Esophagus muscularis mucosa (tissue), 4 donors: ENCODE data around the gene PDE1A. TPM values are rescaled to one million over a fixed set of nuclear protein-coding genes. Genes with fewer than 3 reads are reported as not detected.

Source experiments
- DNase-seq: peaks from one replicate; pipeline ENCODE4 v3.0.0-alpha.2; 2017; ENCODE audit errors: extremely low spot score
- H3K27ac ChIP-seq, 4 donors: fragments of 200-600 bp; sonication (generic); replicated peaks in 1 of 4; 1 replicate in 3 of 4; 2 replicates in 1 of 4; pipeline ENCODE4 v1.5.1; 2016 to 2019; ENCODE audit warnings: mild to moderate bottlenecking in 1 of 4
- H3K27me3 ChIP-seq, 4 donors: fragments of 200-600 bp; sonication (generic); one replicate each; pipeline versions ENCODE4 v1.5.1 to v1.6.0; 2016 to 2019
- H3K36me3 ChIP-seq, 4 donors: fragments of 200-600 bp; sonication (generic); one replicate each; pipeline ENCODE4 v1.5.1; 2016 to 2019
- H3K4me1 ChIP-seq, 4 donors: fragments of 200-600 bp; sonication (generic); one replicate each; pipeline ENCODE4 v1.5.1; 2016 to 2019
- H3K4me3 ChIP-seq, 4 donors: fragments of 200-600 bp; sonication (generic); 1 replicate in 2 of 4; 2 replicates in 2 of 4; pipeline ENCODE4 v1.5.1; 2016 to 2019; ENCODE audit warnings: mild to moderate bottlenecking in 4 of 4, moderate library complexity in 1 of 4
- H3K9me3 ChIP-seq, 4 donors: fragments of 200-600 bp; sonication (generic); 1 replicate in 3 of 4; 2 replicates in 1 of 4; pipeline ENCODE4 v1.5.1; 2016 to 2019
- EP300 ChIP-seq: sonication (generic); formaldehyde crosslinking; IDR thresholded peaks from one replicate; pipeline ENCODE4 v1.6.1; 2017; ENCODE audit warnings: antibody characterized with exemption
- POLR2A ChIP-seq: fragments of 450-650 bp; IDR thresholded peaks from one replicate; pipeline ENCODE4 v1.6.1; 2017; ENCODE audit warnings: antibody characterized with exemption, moderate library complexity, mild to moderate bottlenecking, low read depth
- POLR2AphosphoS5 ChIP-seq, 2 donors: sonication (generic); formaldehyde crosslinking; IDR thresholded peaks; one replicate each; pipeline ENCODE4 v1.6.1; 2017; ENCODE audit warnings: antibody characterized with exemption in 2 of 2
- WGBS: methylation state at CpG from one replicate; pipeline ENCODE4 v1.1.5; 2018; 5-methylcytosine and 5-hydroxymethylcytosine counted together
- intact Hi-C: fragments of 100-400 bp; cut with DNase I; formaldehyde crosslinking; loops from one replicate; pipeline ENCODE4 v1.15.1; 2023
- total RNA-seq, 4 donors: library from RNA; depleted of rRNA; stranded (reverse); fragments of >200 nt; gene quantifications; one replicate each; pipeline versions ENCODE4 v1.1.0 to v1.2.1, GENCODE V29; 2016
- TF ChIP-seq, protein P1 (sequence below), 3 experiments: fragments of 200-600 bp in 2 of 3; fragments of 450-650 bp in 1 of 3; sonication (generic) in 2 of 3; IDR thresholded peaks; one replicate each; pipeline ENCODE4 v1.5.1; 2017 to 2019; ENCODE audit warnings: antibody characterized with exemption in 3 of 3, mild to moderate bottlenecking in 2 of 3, moderate library complexity in 1 of 3

The PDE1A gene
- total RNA-seq, 4 donors from 2014 or later: 10.2 to 13.6 (median 10.9) TPM

DNA sequence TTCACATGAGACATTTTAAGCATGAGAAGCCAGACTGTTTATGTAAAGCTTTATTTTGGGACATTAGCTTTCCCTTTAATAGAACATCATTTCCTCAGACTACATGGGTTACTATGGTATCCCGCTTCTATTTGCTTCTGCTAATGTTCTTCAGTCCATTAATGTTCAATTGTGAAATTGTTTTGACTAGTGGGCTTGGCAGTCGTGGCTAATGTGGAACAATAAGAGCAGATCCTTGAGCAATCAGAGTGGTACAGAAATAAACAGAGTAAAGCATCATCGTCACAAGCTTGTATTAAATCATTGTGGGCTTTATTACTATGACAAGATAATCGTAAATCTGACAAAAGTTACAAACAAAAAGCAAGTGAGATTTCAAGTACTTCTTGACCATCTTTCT, 60.2 kb downstream of the PDE1A start:
- DNase-seq: no peak
- intact Hi-C loops: no loop called here
- TF ChIP-seq EP300: no peak
- peak; percentile 26 to 70 for TF ChIP-seq POLR2AphosphoS5 (IDR thresholded peaks at IDR 0.05)
- no peak overlapping the region for H3K4me3 ChIP-seq
- no peaks in the 10 kb centered on the region for H3K9me3 ChIP-seq
- 32% methylated on average over 4 of the region's 4 CpGs for WGBS
- H3K27me3 ChIP-seq: no peaks in the 10 kb centered on the region
- H3K4me1 ChIP-seq: peaks cover 0 to 5% (median 2%) of the 10 kb centered on the region in 4 donors
- no peaks in the 10 kb centered on the region for H3K36me3 ChIP-seq
- H3K27ac ChIP-seq: peak overlapping the region in 2 of 4 donors; percentile 40 to 44

DNA sequence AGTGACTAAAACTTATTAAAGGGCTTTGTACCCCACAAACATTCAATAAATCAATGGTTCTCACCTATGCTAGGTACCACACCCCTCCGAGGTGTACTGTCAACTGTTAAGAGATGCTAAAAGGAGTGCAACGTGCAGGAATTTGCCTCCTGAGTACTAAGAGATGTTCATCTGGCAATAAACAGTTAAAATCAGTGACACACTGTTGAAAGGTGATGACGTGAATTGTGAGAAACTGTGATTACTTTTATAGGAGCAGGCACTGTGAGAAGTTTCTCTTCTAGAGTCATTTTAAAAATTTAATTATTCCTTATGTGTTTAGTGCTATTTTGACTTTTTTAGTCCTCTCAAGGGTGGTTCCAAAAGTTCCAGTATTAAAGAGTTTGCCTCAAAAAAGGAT, 61.0 kb downstream of the PDE1A start:
- H3K4me1 ChIP-seq: peaks cover 0 to 5% (median 2%) of the 10 kb centered on the region in 4 donors
- no peaks in the 10 kb centered on the region for H3K36me3 ChIP-seq
- TF ChIP-seq, protein P1, sequence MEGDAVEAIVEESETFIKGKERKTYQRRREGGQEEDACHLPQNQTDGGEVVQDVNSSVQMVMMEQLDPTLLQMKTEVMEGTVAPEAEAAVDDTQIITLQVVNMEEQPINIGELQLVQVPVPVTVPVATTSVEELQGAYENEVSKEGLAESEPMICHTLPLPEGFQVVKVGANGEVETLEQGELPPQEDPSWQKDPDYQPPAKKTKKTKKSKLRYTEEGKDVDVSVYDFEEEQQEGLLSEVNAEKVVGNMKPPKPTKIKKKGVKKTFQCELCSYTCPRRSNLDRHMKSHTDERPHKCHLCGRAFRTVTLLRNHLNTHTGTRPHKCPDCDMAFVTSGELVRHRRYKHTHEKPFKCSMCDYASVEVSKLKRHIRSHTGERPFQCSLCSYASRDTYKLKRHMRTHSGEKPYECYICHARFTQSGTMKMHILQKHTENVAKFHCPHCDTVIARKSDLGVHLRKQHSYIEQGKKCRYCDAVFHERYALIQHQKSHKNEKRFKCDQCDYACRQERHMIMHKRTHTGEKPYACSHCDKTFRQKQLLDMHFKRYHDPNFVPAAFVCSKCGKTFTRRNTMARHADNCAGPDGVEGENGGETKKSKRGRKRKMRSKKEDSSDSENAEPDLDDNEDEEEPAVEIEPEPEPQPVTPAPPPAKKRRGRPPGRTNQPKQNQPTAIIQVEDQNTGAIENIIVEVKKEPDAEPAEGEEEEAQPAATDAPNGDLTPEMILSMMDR (IDR thresholded peaks at IDR 0.05): no peak
- TF ChIP-seq POLR2AphosphoS5 (IDR thresholded peaks at IDR 0.05) (no peak), POLR2A (no peak), EP300 (no peak)
- peak overlapping the region; percentile 4 to 26 (median 20) for H3K27ac ChIP-seq
- H3K9me3 ChIP-seq: no peaks in the 10 kb centered on the region
- 91% methylated on average over 3 of the region's 3 CpGs for WGBS
- H3K4me3 ChIP-seq: no peak overlapping the region
- no peaks in the 10 kb centered on the region for H3K27me3 ChIP-seq
- intact Hi-C loops: no loop called here
- DNase-seq: no peak

DNA sequence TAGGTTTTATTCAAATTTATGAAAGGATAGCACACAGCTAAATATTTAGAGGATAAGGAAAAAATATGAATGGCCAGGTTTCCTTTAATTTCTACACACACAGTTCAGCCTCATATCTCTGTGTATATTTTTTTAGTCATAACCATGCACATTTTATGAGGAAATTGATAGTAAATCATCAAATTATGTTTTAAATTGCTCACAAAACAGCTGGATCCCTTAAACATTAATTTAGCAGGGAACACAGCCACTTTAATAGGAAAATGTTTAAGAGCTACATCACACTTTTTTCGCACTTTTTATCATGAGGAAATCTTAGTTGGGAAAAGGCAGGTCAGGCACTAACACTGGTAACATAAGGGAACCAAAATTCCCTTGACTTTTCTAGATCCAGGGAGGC, 65.4 kb downstream of the PDE1A start:
- H3K27ac ChIP-seq: peak overlapping the region in 2 of 4 donors; percentile 23 to 37
- intact Hi-C loops: no loop called here
- peaks cover 0 to 25% (median 16%) of the 10 kb centered on the region in 4 donors for H3K4me1 ChIP-seq
- no peaks in the 10 kb centered on the region for H3K27me3 ChIP-seq
- no peaks in the 10 kb centered on the region for H3K36me3 ChIP-seq
- no peak overlapping the region for H3K4me3 ChIP-seq
- TF ChIP-seq, protein P1 (IDR thresholded peaks at IDR 0.05): no peak
- TF ChIP-seq EP300 (no peak), POLR2AphosphoS5 (IDR thresholded peaks at IDR 0.05) (no peak), POLR2A (no peak)
- no peak for DNase-seq
- 75% methylated on average over 1 of the region's 1 CpG for WGBS
- no peaks in the 10 kb centered on the region for H3K9me3 ChIP-seq

DNA sequence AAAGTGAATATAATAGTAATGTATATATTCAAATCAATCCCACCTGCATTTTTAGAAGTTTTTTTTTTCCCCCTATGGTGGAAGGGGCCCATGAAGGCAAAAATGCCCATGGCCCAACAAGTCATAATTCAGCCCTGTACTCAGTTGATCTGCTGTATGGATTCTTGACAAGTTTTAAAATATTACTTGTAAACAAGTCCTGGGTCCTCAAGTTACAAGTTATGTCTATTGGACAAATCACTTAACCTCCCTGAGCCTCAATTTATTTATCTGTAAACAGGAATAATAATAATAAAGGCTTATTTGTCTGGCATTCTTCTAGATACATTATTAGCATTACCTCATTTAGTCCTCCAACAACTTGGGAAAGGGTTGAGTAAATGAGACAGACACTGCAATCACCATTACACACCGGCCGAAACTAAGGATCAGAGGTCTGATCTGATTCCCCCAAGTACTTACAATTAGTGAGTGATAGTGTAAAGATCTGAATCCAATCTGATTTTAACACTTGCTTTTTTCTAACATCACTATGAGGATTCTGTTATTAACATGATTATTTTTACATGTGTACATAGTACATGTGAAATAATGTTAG, 66.1 kb downstream of the PDE1A start:
- DNase-seq: no peak
- Histone ChIP-seq H3K36me3 (no peaks in the 10 kb centered on the region), H3K9me3 (no peaks in the 10 kb centered on the region), H3K27ac (peak overlapping the region in 3 of 4 donors; percentile 23 to 67 (median 50)), H3K27me3 (no peaks in the 10 kb centered on the region), H3K4me1 (peaks cover 0 to 21% (median 14%) of the 10 kb centered on the region in 4 donors), H3K4me3 (no peak overlapping the region)
- intact Hi-C loops: no loop called here
- TF ChIP-seq, protein P1 (IDR thresholded peaks at IDR 0.05): no peak
- no peak for TF ChIP-seq EP300
- TF ChIP-seq POLR2A: no peak
- WGBS: 98% methylated on average over 2 of the region's 2 CpGs

DNA sequence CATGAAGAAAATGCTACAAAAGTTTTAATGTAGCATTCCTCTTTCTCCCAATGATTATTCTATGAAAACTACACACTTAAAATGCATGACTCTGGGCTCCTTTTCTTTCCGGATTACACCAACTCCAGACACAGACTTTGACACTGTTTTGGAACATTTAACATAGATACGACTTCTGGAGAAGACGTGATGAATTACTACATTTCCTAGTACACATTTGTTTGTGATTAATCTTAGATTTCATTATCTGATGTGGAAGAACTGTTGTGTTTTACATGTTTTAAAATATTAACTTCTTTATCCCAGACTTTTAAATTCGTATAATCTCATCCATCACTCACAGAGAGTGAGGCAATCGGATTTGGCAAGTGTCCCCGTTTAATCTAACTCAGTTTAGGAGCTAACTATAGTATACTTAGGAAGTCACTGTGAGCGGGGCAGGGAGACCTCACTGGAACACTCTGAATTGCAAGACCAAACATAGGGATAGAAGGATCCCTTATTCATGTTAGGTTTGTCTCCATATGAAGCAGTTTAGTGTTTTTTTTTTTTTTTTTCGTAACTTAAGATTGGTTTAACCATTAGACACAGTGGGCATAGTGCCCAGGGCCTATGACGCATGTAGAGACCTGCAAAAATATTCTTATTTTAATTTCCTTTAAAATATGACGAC, 66.7 kb downstream of the PDE1A start:
- peak overlapping the region; percentile 50 to 67 (median 60) for H3K27ac ChIP-seq
- intact Hi-C loops: no loop called here

More for the DNA sequence above, 66.7 kb downstream of the PDE1A start:
- peak overlapping the region in 2 of 4 donors; percentile 11 to 25 for H3K4me3 ChIP-seq
- H3K4me1 ChIP-seq: peaks cover 0 to 21% (median 13%) of the 10 kb centered on the region in 4 donors
- H3K27me3 ChIP-seq: no peaks in the 10 kb centered on the region
- H3K36me3 ChIP-seq: no peaks in the 10 kb centered on the region
- TF ChIP-seq, protein P1 (IDR thresholded peaks at IDR 0.05): no peak
- peak in 1 of 2 donors; percentile 7 for TF ChIP-seq POLR2AphosphoS5 (IDR thresholded peaks at IDR 0.05)
- no peaks in the 10 kb centered on the region for H3K9me3 ChIP-seq
- 29% methylated on average over 10 of the region's 10 CpGs for WGBS
- DNase-seq: no peak
